Measurements from ENCODE around the gene CDH2. TPM values are rescaled to one million over a fixed set of nuclear protein-coding genes. Genes with fewer than 3 reads are reported as not detected.

The CDH2 gene
- total and polyA plus RNA-seq, 4 donors = 0.14 to 5.0 (median 0.87) TPM

DNA sequence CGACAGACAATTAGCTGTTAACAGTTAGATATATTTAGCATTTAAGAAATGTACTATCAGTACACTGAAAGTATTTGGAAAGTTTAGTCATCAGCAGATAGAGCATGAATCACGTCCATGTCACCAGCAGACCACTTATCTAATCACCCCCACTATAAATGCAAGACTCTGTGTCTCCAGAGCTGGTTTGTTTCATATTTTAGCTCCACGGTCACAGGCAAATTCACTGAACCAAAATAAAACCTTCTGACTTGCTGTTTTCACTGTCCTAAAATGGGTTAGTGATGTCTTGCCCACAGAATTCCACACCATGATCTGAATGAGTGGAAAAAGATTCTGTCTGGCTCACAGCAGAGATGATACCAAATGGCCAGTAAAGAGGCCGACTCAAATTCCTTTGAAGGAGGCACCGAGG is 64.9 kb downstream of the CDH2 start:
- WGBS, 2 donors = 52 to 60% methylated on average over 5 of the region's 5 CpGs
- Histone ChIP-seq H3K9ac (ENCODE audit: insufficient read depth in 1 of 2, low read length in 2 of 2) (no peak overlapping the region), H3K4me1 (ENCODE audit: control insufficient read depth in 5 of 5, insufficient read depth in 5 of 5, low read length in 5 of 5) (peaks cover 0 to 11% (median 6%) of the 10 kb centered on the region in 5 donors), H3K27ac (ENCODE audit: low read depth in 1 of 2, low read length in 1 of 2) (peak overlapping the region in 1 of 2 donors; percentile 81), H3K36me3 (ENCODE audit: control insufficient read depth in 4 of 4, insufficient read depth in 4 of 4, low read length in 4 of 4) (no peaks in the 10 kb centered on the region), H3K27me3 (ENCODE audit: control insufficient read depth in 3 of 3, insufficient read depth in 3 of 3, low read length in 2 of 3) (no peaks in the 10 kb centered on the region), H3K9me3 (ENCODE audit: control insufficient read depth in 4 of 4, insufficient read depth in 3 of 4, low read length in 3 of 4) (no peaks in the 10 kb centered on the region), H3K4me3 (no peak overlapping the region)
- ATAC-seq (ENCODE audit: insufficient read depth, low FRiP score) (peak; percentile 47), DNase-seq (no peak)
- TF ChIP-seq, protein P1, sequence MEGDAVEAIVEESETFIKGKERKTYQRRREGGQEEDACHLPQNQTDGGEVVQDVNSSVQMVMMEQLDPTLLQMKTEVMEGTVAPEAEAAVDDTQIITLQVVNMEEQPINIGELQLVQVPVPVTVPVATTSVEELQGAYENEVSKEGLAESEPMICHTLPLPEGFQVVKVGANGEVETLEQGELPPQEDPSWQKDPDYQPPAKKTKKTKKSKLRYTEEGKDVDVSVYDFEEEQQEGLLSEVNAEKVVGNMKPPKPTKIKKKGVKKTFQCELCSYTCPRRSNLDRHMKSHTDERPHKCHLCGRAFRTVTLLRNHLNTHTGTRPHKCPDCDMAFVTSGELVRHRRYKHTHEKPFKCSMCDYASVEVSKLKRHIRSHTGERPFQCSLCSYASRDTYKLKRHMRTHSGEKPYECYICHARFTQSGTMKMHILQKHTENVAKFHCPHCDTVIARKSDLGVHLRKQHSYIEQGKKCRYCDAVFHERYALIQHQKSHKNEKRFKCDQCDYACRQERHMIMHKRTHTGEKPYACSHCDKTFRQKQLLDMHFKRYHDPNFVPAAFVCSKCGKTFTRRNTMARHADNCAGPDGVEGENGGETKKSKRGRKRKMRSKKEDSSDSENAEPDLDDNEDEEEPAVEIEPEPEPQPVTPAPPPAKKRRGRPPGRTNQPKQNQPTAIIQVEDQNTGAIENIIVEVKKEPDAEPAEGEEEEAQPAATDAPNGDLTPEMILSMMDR (IDR thresholded peaks at IDR 0.05; ENCODE audit: control extremely low read depth, extremely low read depth) = no peak

DNA sequence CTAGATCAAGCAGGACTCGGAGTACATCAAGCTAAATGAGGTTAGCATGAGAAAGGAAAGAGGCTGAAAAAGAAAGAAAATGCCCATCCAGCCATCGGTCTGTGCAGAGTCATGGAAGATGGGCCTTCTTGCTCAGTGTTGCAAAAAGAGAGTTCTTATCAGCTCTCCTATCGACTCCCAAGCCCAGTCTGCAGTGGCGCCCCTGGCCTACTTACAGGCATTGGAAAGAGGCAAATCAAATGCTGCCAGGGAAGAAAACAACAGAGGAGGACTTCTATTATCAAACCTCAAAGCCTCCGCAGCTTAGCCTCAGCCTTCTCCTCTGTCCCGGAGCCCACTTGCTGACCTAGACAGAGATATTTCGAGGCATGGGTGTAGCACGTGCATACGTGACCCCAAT is 66.0 kb downstream of the CDH2 start:
- Histone ChIP-seq H3K27me3 (ENCODE audit: control insufficient read depth in 3 of 3, insufficient read depth in 3 of 3, low read length in 2 of 3) (no peaks in the 10 kb centered on the region), H3K9me3 (ENCODE audit: control insufficient read depth in 4 of 4, insufficient read depth in 3 of 4, low read length in 3 of 4) (no peaks in the 10 kb centered on the region), H3K36me3 (ENCODE audit: control insufficient read depth in 4 of 4, insufficient read depth in 4 of 4, low read length in 4 of 4) (no peaks in the 10 kb centered on the region), H3K4me1 (ENCODE audit: control insufficient read depth in 5 of 5, insufficient read depth in 5 of 5, low read length in 5 of 5) (peaks cover 0 to 11% (median 4%) of the 10 kb centered on the region in 5 donors), H3K27ac (ENCODE audit: low read depth in 1 of 2, low read length in 1 of 2) (peak overlapping the region in 1 of 2 donors; percentile 69), H3K4me3 (no peak overlapping the region), H3K9ac (ENCODE audit: insufficient read depth in 1 of 2, low read length in 2 of 2) (no peak overlapping the region)
- WGBS, 2 donors = 88 to 92% methylated on average over 9 of the region's 9 CpGs
- no peak for ATAC-seq (ENCODE audit: insufficient read depth, low FRiP score)
- TF ChIP-seq, protein P1 (IDR thresholded peaks at IDR 0.05; ENCODE audit: control extremely low read depth, extremely low read depth) = no peak
- DNase-seq = no peak

DNA sequence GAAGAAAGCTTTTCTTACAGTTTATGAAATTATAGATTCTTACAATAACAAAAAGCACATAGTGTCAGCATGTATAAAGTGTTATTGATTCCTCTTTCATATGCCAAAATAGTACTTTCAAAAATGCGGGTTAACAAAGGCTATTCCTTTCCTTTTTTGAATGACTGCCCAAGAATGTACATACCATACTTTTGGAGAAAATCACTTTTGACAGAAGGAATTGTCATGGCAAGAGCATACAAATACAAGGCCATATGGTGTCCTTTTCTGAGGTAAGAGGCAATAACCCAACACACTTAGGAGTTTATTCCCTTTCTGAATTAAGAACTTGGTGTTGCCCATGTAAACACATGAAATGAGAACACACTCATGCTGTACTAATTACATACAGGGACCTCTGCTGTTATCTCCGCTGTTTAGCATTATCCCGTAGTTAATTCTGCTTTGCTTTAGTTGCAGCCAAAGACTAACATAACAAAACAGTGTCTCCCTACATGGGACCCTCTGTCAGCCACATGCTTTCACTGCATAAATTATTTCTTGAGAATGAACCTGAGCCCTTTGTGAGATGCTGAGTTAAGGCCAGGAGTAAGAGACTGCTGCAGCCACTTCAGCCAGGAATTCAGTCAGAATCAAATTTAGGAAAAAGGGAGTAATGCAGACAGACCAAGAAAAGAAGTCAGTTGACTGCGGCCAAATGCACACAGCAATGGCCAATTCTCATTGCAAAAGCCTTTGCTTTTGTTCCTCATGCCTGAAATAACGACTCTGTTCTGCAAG is 67.0 kb downstream of the CDH2 start:
- DNase-seq (no peak), ATAC-seq (ENCODE audit: insufficient read depth, low FRiP score) (no peak)
- H3K27ac ChIP-seq (ENCODE audit: low read depth in 1 of 2, low read length in 1 of 2) = peak overlapping the region in 1 of 2 donors; percentile 69
- H3K36me3 ChIP-seq (ENCODE audit: control insufficient read depth in 4 of 4, insufficient read depth in 4 of 4, low read length in 4 of 4) = no peaks in the 10 kb centered on the region
- H3K9ac ChIP-seq (ENCODE audit: insufficient read depth in 1 of 2, low read length in 2 of 2) = no peak overlapping the region
- 83% methylated on average over 5 of the region's 5 CpGs for WGBS, 2 donors
- H3K4me1 ChIP-seq (ENCODE audit: control insufficient read depth in 5 of 5, insufficient read depth in 5 of 5, low read length in 5 of 5) = peaks cover 0 to 11% (median 3%) of the 10 kb centered on the region in 5 donors
- no peaks in the 10 kb centered on the region for H3K9me3 ChIP-seq (ENCODE audit: control insufficient read depth in 4 of 4, insufficient read depth in 3 of 4, low read length in 3 of 4)
- H3K4me3 ChIP-seq = no peak overlapping the region
- TF ChIP-seq, protein P1 (IDR thresholded peaks at IDR 0.05; ENCODE audit: control extremely low read depth, extremely low read depth) = no peak
- H3K27me3 ChIP-seq (ENCODE audit: control insufficient read depth in 3 of 3, insufficient read depth in 3 of 3, low read length in 2 of 3) = no peaks in the 10 kb centered on the region
